GM23338 (cell line): ENCODE measurements around the gene CDC42BPB. TPM values are rescaled to one million over a fixed set of nuclear protein-coding genes. Genes with fewer than 3 reads are reported as not detected.
A peak's percentile ranks its signal among the peaks of the same experiment; 100 is the strongest.

Experiments used
- ATAC-seq: fragments of 200-7000 bp; cut with Tn5 transposase; 3 replicates; pipeline ENCODE4 v1.9.1; 2020
- DNase-seq: peaks from one replicate; pipeline ENCODE4 v3.0.0-alpha.2; 2015; ENCODE audit warnings: low spot score
- H2AFZ ChIP-seq: fragments of 200-600 bp; sonication (generic); 2 replicates; pipeline ENCODE4 v1.8.0; 2016; ENCODE audit warnings: antibody characterized with exemption, mild to moderate bottlenecking, moderate library complexity
- H3F3A ChIP-seq: fragments of 200-600 bp; sonication (generic); replicated peaks from 2 replicates; pipeline ENCODE4 v1.8.0; 2017; ENCODE audit warnings: antibody characterized with exemption, mixed run types, low read depth
- H3K27ac ChIP-seq: fragments of 200-600 bp; sonication (generic); 2 replicates; pipeline ENCODE4 v1.6.1; 2016; ENCODE audit warnings: low read depth
- H3K27me3 ChIP-seq: fragments of 200-600 bp; sonication (generic); 2 replicates; pipeline ENCODE4 v1.8.0; 2016; ENCODE audit warnings: mild to moderate bottlenecking, mixed run types, moderate library complexity; ENCODE audit not compliant: insufficient read depth
- H3K36me3 ChIP-seq: fragments of 200-600 bp; sonication (generic); 2 replicates; pipeline ENCODE4 v1.8.0; 2016; ENCODE audit warnings: mild to moderate bottlenecking; ENCODE audit not compliant: insufficient read depth
- H3K4me1 ChIP-seq: fragments of 200-600 bp; sonication (generic); 2 replicates; pipeline ENCODE4 v1.8.0; 2016; ENCODE audit warnings: mild to moderate bottlenecking, moderate library complexity; ENCODE audit not compliant: insufficient read depth
- H3K4me2 ChIP-seq: fragments of 200-600 bp; sonication (generic); 2 replicates; pipeline ENCODE4 v1.7.1; 2017; ENCODE audit warnings: mixed run types
- H3K4me3 ChIP-seq: fragments of 200-600 bp; sonication (generic); 2 replicates; pipeline ENCODE4 v1.6.1; 2016; ENCODE audit warnings: mixed run types
- H3K79me2 ChIP-seq: fragments of 200-600 bp; sonication (generic); replicated peaks from 2 replicates; pipeline ENCODE4 v1.8.0; 2017; ENCODE audit warnings: mild to moderate bottlenecking; ENCODE audit not compliant: insufficient read depth
- H3K9me2 ChIP-seq: fragments of 200-600 bp; sonication (generic); 2 replicates; pipeline ENCODE4 v1.8.0; 2017; ENCODE audit not compliant: insufficient read depth
- H4K20me1 ChIP-seq: fragments of 200-600 bp; sonication (generic); replicated peaks from 2 replicates; pipeline ENCODE4 v1.8.0; 2017; ENCODE audit warnings: mild to moderate bottlenecking; ENCODE audit not compliant: insufficient read depth
- H3K27ac Mint-ChIP-seq: 2 replicates; pipeline ENCODE4 v1.8.0; 2020; ENCODE audit warnings: inconsistent platforms, mild to moderate bottlenecking, moderate library complexity, mixed read lengths
- H3K27me3 Mint-ChIP-seq: 3 replicates; pipeline ENCODE4 v1.8.0; 2022; ENCODE audit warnings: low read depth, mild to moderate bottlenecking, moderate library complexity, mixed read lengths, inconsistent platforms; ENCODE audit not compliant: insufficient read depth, poor library complexity
- H3K36me3 Mint-ChIP-seq: 3 replicates; pipeline ENCODE4 v1.8.0; 2021; ENCODE audit warnings: low read depth, mild to moderate bottlenecking, inconsistent platforms, moderate library complexity, mixed read lengths
- H3K4me1 Mint-ChIP-seq: 3 replicates; pipeline ENCODE4 v1.8.0; 2020; ENCODE audit warnings: mild to moderate bottlenecking, inconsistent platforms, mixed read lengths
- H3K4me3 Mint-ChIP-seq: 3 replicates; pipeline ENCODE4 v1.8.0; 2021; ENCODE audit warnings: moderate library complexity, mild to moderate bottlenecking, inconsistent platforms, mixed read lengths
- H3K9me3 Mint-ChIP-seq: 3 replicates; pipeline ENCODE4 v1.8.0; 2020; ENCODE audit warnings: moderate library complexity, mild to moderate bottlenecking, inconsistent platforms, mixed read lengths
- CTCF ChIP-seq, 2 experiments: fragments of 200-600 bp in 1 of 2; sonication (generic) in 1 of 2; conservative IDR thresholded peaks; 2 replicates each; pipeline versions ENCODE4 v1.5.1 to v1.6.1; 2016 to 2017; ENCODE audit warnings: antibody characterized with exemption in 2 of 2, low read depth in 2 of 2, mild to moderate bottlenecking in 2 of 2, moderate library complexity in 1 of 2
- ETS1 ChIP-seq: IDR thresholded peaks from 2 replicates; pipeline ENCODE4 v1.6.1; 2016; ENCODE audit warnings: antibody characterized with exemption
- EZH2 ChIP-seq: fragments of 200-600 bp; sonication (generic); IDR thresholded peaks from one replicate; pipeline ENCODE4 v1.8.0; 2017; ENCODE audit warnings: antibody characterized with exemption, mild to moderate bottlenecking, low read depth; ENCODE audit not compliant: unreplicated experiment
- JUNB ChIP-seq: IDR thresholded peaks from one replicate; pipeline ENCODE4 v1.6.1; 2016; ENCODE audit warnings: antibody characterized with exemption; ENCODE audit not compliant: unreplicated experiment
- NANOG ChIP-seq: IDR thresholded peaks from 2 replicates; pipeline ENCODE4 v1.6.1; 2016; ENCODE audit warnings: antibody characterized with exemption, borderline replicate concordance
- POLR2AphosphoS5 ChIP-seq: IDR thresholded peaks from 2 replicates; pipeline ENCODE4 v1.6.1; 2016; ENCODE audit warnings: antibody characterized with exemption, low read depth
- REST ChIP-seq: IDR thresholded peaks from one replicate; pipeline ENCODE4 v1.6.1; 2018; ENCODE audit warnings: antibody characterized with exemption; ENCODE audit not compliant: unreplicated experiment
- STAT1 ChIP-seq: IDR thresholded peaks from one replicate; pipeline ENCODE4 v1.6.1; 2016; ENCODE audit warnings: antibody characterized with exemption; ENCODE audit not compliant: unreplicated experiment
- ZNF114 ChIP-seq: fragments of 250-450 bp; sonication (Bioruptor Pico); IDR thresholded peaks from 2 replicates; pipeline ENCODE4 v1.5.0; 2020; ENCODE audit warnings: mild to moderate bottlenecking, moderate library complexity
- polyA plus RNA-seq: library from polyadenylated mRNA; unstranded; fragments of >200 nt; fragmentation: Nextera tagmentation; extraction: Ambion mirVana; gene quantifications from 2 replicates; pipeline ENCODE4 v1.2.1, GENCODE V29; 2016
- total RNA-seq: library from RNA; depleted of rRNA; stranded (reverse); fragments of >200 nt; shearing (Covaris generic); gene quantifications from 2 replicates; pipeline ENCODE4 v1.2.3, GENCODE V29; 2014

CDC42BPB gene
- total and polyA plus RNA-seq, 2 experiments from 2014 or later, result 12.3 to 127 TPM

- TF ChIP-seq NANOG, result no peak
- no peak for TF ChIP-seq ETS1
Measured at GRCh38 chr14:102977475-102977874, 79.9 kb downstream of the CDC42BPB start (continued).

GRCh38 chr14:102975662-102976061, 81.7 kb downstream of the CDC42BPB start:
- TF ChIP-seq REST (no peak), NANOG (no peak), CTCF (conservative IDR thresholded peaks at IDR 0.05; ENCODE audit: low read depth in 2 of 2) (peak; percentile 47 to 59)
- H3F3A ChIP-seq, result peaks cover 15% of the 10 kb centered on the region; the same call in 1 of the 2 replicates
- no peaks in the 10 kb centered on the region for H3K9me3 Mint-ChIP-seq
- H3K27me3 ChIP-seq, result no peaks in the 10 kb centered on the region
- peaks cover 66% of the 10 kb centered on the region for H3K36me3 Mint-ChIP-seq
- H3K4me1 ChIP-seq, result no peaks in the 10 kb centered on the region
- H3K4me1 Mint-ChIP-seq, result no peaks in the 10 kb centered on the region
- no peak overlapping the region for H3K4me3 Mint-ChIP-seq
- no peak overlapping the region for H3K4me3 ChIP-seq
- H3K36me3 ChIP-seq, result peaks cover 36% of the 10 kb centered on the region
- no peaks in the 10 kb centered on the region for H3K9me2 ChIP-seq
- peak; percentile 38 for DNase-seq
- peak overlapping the region; percentile 80; the same call in 1 of the 2 replicates for H3K27ac ChIP-seq
- H4K20me1 ChIP-seq, result peaks cover 4% of the 10 kb centered on the region
- ATAC-seq, result peak; percentile 79
- H3K4me2 ChIP-seq, result no peak overlapping the region
- no peaks in the 10 kb centered on the region for H3K79me2 ChIP-seq
- H2AFZ ChIP-seq, result no peak overlapping the region
- no peak overlapping the region for H3K27ac Mint-ChIP-seq
- H3K27me3 Mint-ChIP-seq, result peaks cover 14% of the 10 kb centered on the region

GRCh38 chr14:102973706-102974285, 83.6 kb downstream of the CDC42BPB start:
- Histone ChIP-seq H3F3A (peaks cover 15% of the 10 kb centered on the region; the same call in 1 of the 2 replicates), H3K27me3 (no peaks in the 10 kb centered on the region), H3K27ac (no peak overlapping the region), H3K4me1 (no peaks in the 10 kb centered on the region), H2AFZ (no peak overlapping the region), H3K79me2 (no peaks in the 10 kb centered on the region), H3K4me2 (no peak overlapping the region), H4K20me1 (peaks cover 4% of the 10 kb centered on the region), H3K9me2 (no peaks in the 10 kb centered on the region), H3K4me3 (no peak overlapping the region), H3K36me3 (peaks cover 29% of the 10 kb centered on the region)
- ATAC-seq (no peak), DNase-seq (no peak)
- H3K4me1 Mint-ChIP-seq, result no peaks in the 10 kb centered on the region
- peaks cover 75% of the 10 kb centered on the region for H3K36me3 Mint-ChIP-seq
- H3K27me3 Mint-ChIP-seq, result peaks cover 14% of the 10 kb centered on the region
- no peak overlapping the region for H3K4me3 Mint-ChIP-seq
- H3K27ac Mint-ChIP-seq, result no peak overlapping the region
- H3K9me3 Mint-ChIP-seq, result no peaks in the 10 kb centered on the region
- TF ChIP-seq REST (no peak), ETS1 (no peak), EZH2 (no peak), NANOG (no peak), ZNF114 (CRISPR knock-in tag) (no peak), STAT1 (no peak), POLR2AphosphoS5 (no peak), JUNB (no peak)
